Measurements from ENCODE around the gene DOCK10. TPM values are rescaled to one million over a fixed set of nuclear protein-coding genes. Genes with fewer than 3 reads are reported as not detected.

DOCK10 gene
- total and polyA plus RNA-seq, 9 of the 15 experiments (the other 6 are each of a cell fraction or from before 2014, with no cell fraction given): 0.01 to 0.87 (median 0.18) TPM

DNA sequence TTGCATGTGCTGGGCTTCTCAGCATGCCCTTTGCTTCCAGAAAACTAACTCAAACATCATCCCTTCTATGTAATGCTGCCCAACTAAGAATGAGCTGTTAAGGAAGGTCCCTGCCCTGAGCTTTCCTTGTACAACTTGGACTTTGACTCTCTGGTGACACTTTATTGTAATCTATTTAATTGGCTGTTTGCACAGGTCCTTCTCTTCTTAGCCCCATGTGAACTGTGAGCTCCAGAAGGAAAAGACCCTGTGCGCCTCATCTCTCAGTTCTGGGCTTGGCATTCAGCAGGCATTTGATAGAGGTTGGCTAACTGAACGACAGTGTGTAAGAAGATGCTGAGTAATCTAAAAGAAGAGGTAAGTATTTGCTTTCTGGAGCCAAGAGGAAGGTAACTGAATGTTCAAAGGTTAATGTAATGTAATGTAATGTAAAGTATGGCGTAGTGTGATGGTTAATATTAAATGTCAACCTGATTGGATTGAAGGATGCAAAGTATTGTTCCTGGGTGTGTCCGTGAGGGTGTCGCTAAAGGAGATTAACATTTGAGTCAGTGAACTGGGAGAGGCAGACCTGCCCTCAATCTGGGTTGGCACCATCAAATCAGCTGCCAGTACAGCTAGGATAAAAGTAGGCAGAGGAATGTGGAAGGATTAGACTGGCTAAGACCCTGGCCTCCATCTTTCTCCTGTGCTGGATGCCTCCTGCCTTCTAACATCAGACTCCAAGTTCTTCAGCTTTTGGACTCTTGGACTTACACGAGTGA lies 265.3 kb downstream of the DOCK10 start:
- Histone ChIP-seq H2AFZ (ENCODE audit: low read depth, low read length) (no peak overlapping the region), H3K79me2 (ENCODE audit: control insufficient read depth, insufficient read depth, low read length) (no peaks in the 10 kb centered on the region), H4K20me1 (replicated peaks; ENCODE audit: control insufficient read depth, insufficient read depth, low read length) (no peaks in the 10 kb centered on the region), H3K4me1 (replicated peaks in 1 of 2; ENCODE audit: control insufficient read depth in 2 of 2, insufficient read depth in 2 of 2, low read length in 2 of 2) (no peaks in the 10 kb centered on the region), H3K27me3 (ENCODE audit: control insufficient read depth in 2 of 2, insufficient read depth in 2 of 2, low read length in 2 of 2) (no peaks in the 10 kb centered on the region), H3K9ac (ENCODE audit: insufficient read depth in 1 of 2, low read depth in 2 of 2, low read length in 2 of 2) (no peak overlapping the region), H3K36me3 (ENCODE audit: control insufficient read depth, insufficient read depth, low read length) (no peaks in the 10 kb centered on the region), H3K4me3 (no peak overlapping the region), H3K4me2 (ENCODE audit: insufficient read depth, low read length) (no peak overlapping the region), H3K9me1 (ENCODE audit: control insufficient read depth, insufficient read depth, low read length) (no peaks in the 10 kb centered on the region), H3K27ac (ENCODE audit: extremely low read depth, low read depth, low read length) (no peak overlapping the region), H3K9me3 (replicated peaks; ENCODE audit: control insufficient read depth, insufficient read depth, low read depth, low read length) (no peaks in the 10 kb centered on the region)
- no TSS peak for BruUV-seq (replicated peaks)
- WGBS (ENCODE audit: insufficient coverage, low coverage, missing lambda C conversion rate): 3% methylated on average over 4 of the region's 6 CpGs
- DNase-seq (ENCODE audit: extremely low read depth in 1 of 4, low spot score in 3 of 4) (no peak), FAIRE-seq (no peak), ATAC-seq (no peak)
- ChIA-PET POLR2A (interaction anchor here (0.6 to 0.8 kb wide), 2 partner anchors 21 to 764 kb away, joined by 3 to 4 read pairs; no protein-coding TSS in a partner anchor), CTCF (ENCODE audit: low intra/inter-chr PET ratio) (interaction anchor here (1.4 kb wide), 1 partner anchor 807 kb away, joined by 5 read pairs; no protein-coding TSS in a partner anchor)
- intact Hi-C loops (cut with micrococcal nuclease): loop anchor here (5.0 kb wide), 2 partner anchors 130 to 805 kb away; no protein-coding TSS in a partner anchor
- in situ Hi-C loops (cut with MboI): loop anchor here (10.0 kb wide), 1 partner anchor 422 kb away; no protein-coding TSS in a partner anchor
- TF ChIP-seq HBP1 (CRISPR knock-in tag; IDR thresholded peaks at IDR 0.05) (no peak), SMARCA5 (IDR thresholded peaks at IDR 0.05) (no peak), ZBTB7A (IDR thresholded peaks at IDR 0.05; ENCODE audit: borderline replicate concordance, control insufficient read depth, low read depth, low read length) (no peak), EP300 (IDR thresholded peaks at IDR 0.05; ENCODE audit: low read length) (no peak), ZNF318 (IDR thresholded peaks at IDR 0.05; ENCODE audit: borderline replicate concordance in 1 of 2, low read depth in 1 of 2) (no peak), ZFP36 (IDR thresholded peaks at IDR 0.05; ENCODE audit: low read depth, low read length, partially characterized antibody) (no peak), MEIS2 (IDR thresholded peaks at IDR 0.05; ENCODE audit: partially characterized antibody) (no peak), ZNF140 (CRISPR knock-in tag; IDR thresholded peaks at IDR 0.05) (no peak)
- TF ChIP-seq, protein P1, sequence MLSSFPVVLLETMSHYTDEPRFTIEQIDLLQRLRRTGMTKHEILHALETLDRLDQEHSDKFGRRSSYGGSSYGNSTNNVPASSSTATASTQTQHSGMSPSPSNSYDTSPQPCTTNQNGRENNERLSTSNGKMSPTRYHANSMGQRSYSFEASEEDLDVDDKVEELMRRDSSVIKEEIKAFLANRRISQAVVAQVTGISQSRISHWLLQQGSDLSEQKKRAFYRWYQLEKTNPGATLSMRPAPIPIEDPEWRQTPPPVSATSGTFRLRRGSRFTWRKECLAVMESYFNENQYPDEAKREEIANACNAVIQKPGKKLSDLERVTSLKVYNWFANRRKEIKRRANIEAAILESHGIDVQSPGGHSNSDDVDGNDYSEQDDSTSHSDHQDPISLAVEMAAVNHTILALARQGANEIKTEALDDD (IDR thresholded peaks at IDR 0.05): no peak

All from K562 (cell line).